HG03280 (cell line): ENCODE measurements around the gene DAND5.

Experiments
- ATAC-seq: cut with Tn5 transposase; IDR thresholded peaks from one replicate; pipeline ENCODE4 v1.9.1; 2021; ENCODE audit warnings: mild to moderate bottlenecking, moderate library complexity; ENCODE audit not compliant: unreplicated experiment

Gene DAND5

GRCh38 chr19:12991296-12991695 is 21.9 kb downstream of the DAND5 start:
- no peak for ATAC-seq

GRCh38 chr19:12992729-12993128 is 23.4 kb downstream of the DAND5 start:
- ATAC-seq: no peak

GRCh38 chr19:12993562-12993961 is 24.2 kb downstream of the DAND5 start:
- no peak for ATAC-seq

DNA sequence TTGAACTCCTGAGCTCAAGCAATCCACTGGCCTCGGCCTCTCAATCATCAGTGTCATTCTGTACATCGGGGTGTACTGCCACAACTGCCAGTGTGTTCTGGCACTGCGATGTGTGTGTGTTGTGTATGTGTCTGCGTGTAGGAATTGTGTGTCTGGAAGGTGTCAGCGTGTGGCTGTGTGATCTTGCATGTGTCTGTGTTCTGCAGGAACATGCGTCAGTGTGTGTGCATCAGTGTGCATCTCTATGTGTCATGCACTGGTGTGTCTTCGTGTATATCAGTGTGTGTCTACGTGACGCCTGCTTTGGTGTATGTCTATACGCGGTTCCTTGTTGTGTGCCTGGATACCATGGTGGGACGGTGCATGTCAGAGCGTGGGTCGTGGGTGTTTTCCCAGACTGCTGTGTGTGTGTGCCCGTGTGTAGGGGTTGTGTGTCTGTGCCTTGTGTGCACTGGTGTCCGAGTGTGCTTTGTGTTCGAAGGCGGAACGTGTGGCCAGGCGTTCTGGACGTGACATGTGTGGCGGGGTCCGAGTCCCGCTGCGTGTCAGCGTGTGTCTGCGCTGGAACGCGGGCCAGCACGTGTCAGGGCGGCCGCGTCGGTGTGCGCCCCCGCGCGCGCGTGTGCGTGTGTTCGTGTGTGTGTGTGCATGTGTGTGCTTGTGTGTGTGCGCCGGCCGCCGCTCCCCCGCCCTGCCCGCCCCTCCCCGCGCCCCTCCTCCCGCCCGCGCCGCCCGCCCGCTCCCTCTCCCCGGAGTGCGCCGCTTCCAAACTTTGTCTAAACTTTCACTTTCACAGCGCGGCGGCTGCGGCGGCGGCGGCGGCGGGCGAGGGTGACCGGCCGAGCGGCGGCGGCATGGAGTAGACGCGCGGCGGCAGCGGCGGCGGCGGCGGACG is 25.6 kb downstream of the DAND5 start, which contains the start of gene NFIX:
NFIX (plus strand) TSS at position 775 of the 895 bp plus-strand sequence. CDS start 363 bp downstream, outside the sequence.
- no peak for ATAC-seq

DNA sequence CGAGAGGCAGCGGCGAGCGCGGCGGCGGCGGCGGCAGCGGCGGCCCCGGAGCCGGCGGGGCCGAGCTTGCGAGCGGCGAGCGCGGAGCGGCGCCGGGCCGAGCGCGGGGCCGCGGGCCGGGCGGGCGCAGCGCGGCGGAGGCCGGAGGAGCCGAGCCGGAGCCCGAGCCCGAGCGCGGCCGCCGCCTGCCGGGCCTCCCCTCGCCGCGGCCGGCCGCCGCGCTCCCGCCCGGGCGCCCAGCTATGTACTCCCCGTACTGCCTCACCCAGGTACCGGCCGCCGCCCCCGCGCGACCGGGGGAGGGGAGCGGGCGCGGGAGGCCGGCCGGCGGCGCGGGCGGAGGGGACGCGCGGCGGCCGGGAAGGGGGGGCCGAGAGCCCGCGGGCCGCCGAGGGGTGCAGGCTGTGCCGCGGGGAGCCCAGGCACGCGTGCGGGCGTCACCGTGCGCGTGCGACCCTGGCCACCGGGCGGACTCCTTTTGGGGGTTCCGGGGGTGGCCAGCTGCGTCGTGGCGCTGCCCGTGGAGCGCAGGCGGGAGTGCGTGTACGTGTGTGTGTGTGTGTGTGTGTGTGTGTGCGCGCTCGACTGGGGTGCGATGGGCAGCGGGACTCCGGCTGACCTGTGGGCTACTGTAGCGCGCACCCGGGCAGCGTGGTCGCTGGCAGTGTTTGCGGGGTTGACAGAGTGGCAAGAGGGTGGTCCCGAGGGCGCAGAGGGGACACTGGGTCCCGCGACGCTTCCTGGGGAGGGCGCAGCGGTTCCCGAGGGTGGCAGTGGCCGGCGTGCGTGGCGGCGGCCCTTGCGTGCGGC is 26.4 kb downstream of the DAND5 start:
- no peak for ATAC-seq

DNA sequence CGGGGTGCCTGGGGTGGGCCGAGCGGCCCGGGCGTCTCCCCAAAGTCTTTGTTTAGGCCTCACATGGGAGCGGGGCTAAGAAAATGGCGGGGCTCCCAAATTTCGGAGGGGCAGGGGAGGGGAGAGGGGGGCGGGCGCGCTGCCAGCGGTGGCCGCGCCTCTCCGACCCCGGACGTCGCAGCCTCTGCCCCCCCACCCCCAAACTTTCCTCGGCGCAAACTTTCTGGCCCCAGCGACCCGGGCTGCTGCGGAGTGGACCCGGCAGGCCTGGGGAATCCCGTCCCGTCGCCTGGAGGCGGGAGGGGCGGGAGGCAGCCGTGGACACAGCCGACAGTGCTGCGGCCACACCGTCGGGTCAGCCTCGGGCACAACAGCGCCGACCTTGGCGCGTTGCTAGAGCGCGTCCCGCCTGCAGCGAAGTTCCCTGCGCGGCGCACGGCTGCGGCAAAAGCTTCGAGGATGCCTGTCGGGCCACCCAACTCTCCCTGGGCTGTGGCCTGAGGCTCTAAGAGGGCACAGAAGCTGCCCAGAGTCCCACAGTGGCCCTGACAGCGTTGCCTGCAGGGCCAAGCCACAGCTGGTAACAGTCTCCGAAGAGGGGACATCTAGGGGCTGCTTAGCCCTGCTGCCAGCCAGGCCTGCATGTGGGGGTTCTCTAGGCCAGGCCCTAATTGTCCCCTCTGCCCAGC is 27.2 kb downstream of the DAND5 start:
- no peak for ATAC-seq

DNA sequence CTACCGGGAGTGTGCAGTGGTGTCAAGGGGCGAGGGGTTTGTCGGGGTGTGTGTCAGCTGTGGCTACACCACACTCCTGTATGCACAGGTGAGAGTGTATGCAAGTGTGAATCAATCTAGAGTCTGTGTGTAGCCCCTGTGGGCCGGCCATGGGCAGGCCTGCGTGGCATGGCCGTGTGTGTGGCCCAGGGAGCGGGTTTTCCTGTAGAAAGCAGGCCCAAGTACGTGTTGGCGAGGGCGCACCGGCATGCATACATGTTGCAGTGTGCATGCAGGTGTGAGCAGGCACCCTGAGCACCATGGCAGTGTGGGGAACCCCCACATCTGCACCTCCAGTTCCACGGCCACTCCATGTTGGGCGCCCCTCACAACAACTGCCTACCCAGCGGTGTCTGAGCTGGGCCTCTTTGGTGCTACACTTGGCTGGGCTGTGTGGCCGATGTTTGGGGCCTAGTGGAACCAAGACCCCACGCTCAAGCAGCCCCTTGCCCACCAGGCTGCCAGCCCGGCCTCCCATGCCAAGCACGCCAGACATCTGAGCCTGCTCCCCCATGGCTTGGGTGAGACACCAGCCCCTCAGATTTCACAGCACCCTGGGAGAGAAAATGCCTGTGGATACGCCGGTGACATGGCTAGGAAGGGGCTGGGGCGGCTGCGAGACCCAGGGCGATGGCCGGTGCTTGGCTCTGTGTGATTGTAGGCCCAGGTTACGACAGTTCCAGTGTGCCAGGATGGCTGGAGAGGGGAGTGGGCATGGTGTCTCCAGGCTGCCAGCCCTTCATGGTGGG is 28.0 kb downstream of the DAND5 start:
- no peak for ATAC-seq

DNA sequence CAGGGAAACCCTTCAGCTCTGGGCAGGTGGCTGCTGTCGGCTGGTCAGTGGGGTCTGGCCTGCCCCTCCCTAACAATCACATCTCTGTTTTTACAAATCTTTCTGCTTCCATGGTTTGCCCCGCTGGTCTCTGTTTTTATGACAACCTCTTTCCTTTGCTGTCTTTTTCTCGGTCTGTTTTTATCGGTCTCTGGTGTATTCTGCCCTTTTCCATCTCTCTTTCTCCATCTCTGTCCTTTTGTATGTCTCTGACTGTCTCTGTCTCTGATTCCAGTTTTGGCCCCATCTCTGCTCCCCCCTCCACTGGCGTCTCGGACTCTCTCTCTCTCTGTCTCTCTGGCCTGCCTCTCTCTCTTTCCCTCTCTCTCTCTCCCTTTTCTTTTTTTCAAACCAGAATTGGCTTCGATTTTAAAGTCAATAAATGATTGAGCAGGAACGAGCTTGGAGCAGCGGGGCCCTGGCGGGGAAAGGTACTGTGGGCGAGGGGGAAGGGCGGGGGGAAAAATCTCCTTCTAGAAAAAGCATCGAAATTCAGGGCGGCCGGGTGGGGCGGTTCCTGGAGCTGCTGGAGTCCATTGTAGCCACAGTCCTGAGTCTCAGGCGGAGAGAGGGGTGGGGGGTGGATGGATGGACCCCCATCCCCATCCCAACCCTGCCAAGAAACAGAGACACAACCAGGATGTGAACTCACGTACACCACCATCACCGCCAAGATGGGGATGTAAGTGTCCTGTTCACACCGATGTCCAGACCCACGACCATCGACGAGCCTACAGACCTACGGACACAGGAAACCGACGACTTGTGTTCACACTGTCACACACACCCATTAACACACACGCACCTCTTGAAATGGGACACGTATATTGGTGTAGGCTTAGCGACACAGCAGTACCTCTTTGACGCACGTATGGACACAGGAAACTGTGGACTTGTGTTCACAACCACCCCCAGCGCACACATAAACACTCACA is 28.9 kb downstream of the DAND5 start:
- ATAC-seq: no peak

DNA sequence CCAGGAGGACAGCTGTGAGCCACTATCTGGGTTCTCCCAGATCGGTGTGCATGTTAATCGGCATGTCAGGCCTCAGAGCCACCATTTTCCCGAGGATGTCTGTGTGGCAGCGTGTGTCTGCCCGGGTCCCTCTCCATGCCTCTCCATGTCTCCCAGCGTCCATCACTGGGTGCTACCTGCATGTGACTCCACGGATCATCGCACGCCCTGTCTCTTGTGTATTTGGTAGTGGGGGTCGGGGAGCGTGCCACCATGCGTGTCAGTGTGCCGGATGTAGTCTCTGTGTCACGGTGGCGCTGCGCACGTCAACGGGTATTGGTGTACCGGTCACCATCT is 31.8 kb downstream of the DAND5 start:
- no peak for ATAC-seq

DNA sequence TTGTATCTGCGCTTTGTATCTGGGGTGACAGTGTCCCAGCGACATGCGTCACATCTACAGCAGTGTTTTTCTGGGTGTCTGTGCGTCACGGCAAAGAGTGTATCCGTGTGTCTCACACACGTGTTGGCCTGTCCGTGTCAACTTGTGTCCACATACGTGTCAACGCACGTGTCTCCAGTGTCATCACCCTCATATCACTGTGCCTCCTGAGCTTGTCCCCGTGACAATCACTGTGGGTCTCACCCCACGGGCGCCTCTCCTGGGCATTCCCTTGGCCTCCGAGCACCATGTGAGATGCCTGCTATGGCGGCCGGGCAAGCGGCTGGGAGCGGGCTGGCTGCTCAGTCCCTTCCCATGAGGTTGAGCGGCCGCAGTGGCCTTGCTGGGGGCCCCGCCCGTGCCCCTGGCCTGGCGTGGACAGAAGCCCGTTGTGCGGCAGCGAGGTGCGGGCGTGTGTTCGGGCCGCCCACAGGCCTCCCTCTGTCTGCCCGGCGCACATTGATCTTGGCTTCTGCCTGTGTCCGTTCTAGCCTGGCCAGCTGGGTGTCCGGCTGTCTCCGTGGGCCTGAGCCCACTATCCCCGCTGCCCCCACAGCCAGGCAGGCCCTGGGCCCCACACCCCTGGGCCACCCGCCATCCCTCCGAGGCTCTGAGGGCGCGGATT is 32.3 kb downstream of the DAND5 start:
- no peak for ATAC-seq

- ATAC-seq: no peak
Measured at GRCh38 chr19:13002166-13002898, 33.0 kb downstream of the DAND5 start.

GRCh38 chr19:13003081-13003480 is 33.7 kb downstream of the DAND5 start:
- no peak for ATAC-seq

DNA sequence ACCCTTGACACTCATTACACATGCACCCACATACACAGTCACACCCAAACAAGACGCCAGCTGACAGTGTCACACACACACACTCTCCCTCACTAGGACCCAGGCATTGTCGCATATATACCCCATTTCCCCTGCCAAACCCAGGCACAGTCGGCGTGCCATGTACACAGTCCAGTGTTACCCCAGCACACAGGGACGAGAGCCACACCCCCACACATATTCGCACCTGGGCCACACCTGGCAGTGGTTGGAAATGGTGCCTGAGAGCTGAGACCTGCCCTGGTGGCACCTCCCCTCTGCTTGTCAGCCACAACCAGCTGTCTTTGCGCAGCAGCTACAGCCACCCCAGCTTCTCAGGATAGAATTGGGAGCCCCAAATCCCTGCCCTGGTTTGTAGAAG is 34.9 kb downstream of the DAND5 start:
- no peak for ATAC-seq

DNA sequence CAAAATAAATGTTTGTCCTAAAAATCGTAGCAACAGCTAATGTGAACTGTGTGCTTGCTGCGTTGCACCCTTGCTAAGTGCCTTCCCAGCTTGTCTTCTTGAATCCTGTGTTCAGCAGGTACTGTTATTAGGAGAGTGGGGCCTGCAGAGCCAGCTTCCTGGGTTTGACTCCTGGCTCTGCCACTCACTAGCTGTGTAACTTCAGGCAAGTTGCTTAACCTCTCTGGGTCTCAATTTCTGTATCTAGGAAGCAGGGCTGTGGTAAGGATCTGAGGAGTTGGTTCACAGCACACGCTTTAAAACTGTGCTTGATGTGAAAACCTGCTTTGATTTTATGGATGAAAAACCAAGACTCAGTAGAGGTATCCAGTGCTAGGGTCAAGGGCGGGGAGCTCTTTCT is 35.9 kb downstream of the DAND5 start:
- no peak for ATAC-seq

DNA sequence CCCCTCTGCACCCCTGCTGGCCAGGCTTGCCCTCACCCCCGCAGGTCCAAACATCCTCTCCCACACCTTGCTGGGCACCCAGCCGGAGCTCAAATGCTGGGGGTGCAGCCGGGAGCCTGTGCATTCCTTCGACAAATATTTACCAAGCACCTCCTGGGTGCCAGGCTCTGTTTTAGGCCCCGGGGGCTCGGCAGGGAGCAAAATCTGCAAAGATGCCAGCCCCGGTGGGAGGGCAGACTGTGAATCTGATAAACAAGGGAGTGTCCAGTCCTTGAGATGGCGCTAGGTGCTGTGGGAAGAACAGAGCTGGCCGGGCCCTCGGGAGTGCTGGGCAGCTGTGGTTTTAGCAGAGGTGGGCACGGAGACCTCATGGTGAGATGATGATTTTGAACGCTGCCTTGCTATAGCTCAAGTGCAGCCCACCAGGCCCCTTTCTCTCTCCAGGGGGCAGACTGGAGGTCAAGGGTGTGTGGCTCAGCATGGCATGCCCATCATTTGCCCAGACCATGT is 36.5 kb downstream of the DAND5 start:
- no peak for ATAC-seq

DNA sequence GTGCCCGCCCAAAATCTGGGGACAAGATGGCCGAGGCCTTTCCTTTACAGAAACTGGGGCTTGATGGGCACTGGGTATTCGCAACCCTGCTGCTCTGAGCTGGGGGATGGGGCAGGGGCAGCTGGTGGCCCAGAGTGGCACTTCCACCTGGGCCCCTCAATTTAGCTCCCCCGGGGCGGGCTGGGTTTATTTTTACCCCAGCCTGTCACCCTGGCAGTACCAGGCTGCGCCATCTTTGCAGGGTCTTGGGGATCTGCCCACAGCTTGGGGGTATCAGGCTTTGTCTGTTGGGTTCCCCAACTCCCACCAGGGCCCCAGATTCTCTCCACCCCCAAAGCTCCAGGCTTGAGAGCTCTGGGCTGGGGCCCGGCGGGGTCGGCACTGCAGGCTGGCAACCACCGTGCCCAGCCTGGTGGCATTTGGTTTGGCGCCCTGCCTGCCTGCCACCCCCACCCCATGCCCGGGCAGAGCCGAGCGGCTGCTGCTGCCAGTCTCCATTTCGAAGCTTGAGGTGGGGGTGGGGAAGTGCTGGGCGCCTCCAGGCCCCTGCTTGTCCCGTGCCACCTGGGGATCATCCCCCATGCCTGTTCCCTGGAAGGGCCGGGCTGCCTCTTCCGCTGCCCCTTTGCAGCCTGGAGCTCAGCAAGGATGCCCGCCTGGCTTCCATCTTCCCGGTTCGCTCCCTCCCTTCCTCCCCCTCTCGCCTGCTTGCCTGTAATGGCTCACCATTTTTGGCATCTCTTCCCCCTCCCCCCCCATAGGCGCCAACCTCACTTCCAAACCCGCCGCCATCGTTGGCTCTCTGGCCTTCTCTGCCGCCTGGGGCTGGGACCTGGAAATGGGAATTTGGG is 37.3 kb downstream of the DAND5 start:
- no peak for ATAC-seq
